Measurements from ENCODE around the gene CNTNAP5.

DNA sequence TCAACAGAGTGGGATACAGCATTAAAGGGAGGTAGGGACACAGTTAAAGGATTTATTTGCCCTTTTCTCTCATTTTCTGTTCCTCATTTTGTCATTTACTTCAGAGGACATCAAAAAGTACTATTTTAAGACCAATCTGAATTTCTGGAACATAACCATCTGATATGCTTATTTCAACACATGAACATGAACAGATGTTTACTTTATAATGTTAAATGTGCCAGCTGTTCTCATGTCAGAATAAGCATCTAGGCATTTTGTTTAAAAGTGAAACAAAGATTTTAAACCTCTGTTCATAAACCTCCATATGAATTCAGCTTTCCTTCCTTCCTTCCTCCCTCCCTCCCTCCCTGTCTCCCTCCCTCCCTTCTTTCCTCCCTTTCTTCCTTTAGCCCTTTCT, 677.7 kb downstream of the CNTNAP5 start:
- TF ChIP-seq, protein P1, sequence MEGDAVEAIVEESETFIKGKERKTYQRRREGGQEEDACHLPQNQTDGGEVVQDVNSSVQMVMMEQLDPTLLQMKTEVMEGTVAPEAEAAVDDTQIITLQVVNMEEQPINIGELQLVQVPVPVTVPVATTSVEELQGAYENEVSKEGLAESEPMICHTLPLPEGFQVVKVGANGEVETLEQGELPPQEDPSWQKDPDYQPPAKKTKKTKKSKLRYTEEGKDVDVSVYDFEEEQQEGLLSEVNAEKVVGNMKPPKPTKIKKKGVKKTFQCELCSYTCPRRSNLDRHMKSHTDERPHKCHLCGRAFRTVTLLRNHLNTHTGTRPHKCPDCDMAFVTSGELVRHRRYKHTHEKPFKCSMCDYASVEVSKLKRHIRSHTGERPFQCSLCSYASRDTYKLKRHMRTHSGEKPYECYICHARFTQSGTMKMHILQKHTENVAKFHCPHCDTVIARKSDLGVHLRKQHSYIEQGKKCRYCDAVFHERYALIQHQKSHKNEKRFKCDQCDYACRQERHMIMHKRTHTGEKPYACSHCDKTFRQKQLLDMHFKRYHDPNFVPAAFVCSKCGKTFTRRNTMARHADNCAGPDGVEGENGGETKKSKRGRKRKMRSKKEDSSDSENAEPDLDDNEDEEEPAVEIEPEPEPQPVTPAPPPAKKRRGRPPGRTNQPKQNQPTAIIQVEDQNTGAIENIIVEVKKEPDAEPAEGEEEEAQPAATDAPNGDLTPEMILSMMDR (IDR thresholded peaks at IDR 0.05), result no peak
- TF ChIP-seq SIN3A (IDR thresholded peaks at IDR 0.05; ENCODE audit: borderline replicate concordance, insufficient read depth, low read depth, low read length) (no peak), POLR2AphosphoS5 (IDR thresholded peaks at IDR 0.05; ENCODE audit: low read depth, low read length) (no peak), TCF7L2 (IDR thresholded peaks at IDR 0.05; ENCODE audit: low read depth, low read length) (no peak)
- TF ChIP-seq, protein P2, sequence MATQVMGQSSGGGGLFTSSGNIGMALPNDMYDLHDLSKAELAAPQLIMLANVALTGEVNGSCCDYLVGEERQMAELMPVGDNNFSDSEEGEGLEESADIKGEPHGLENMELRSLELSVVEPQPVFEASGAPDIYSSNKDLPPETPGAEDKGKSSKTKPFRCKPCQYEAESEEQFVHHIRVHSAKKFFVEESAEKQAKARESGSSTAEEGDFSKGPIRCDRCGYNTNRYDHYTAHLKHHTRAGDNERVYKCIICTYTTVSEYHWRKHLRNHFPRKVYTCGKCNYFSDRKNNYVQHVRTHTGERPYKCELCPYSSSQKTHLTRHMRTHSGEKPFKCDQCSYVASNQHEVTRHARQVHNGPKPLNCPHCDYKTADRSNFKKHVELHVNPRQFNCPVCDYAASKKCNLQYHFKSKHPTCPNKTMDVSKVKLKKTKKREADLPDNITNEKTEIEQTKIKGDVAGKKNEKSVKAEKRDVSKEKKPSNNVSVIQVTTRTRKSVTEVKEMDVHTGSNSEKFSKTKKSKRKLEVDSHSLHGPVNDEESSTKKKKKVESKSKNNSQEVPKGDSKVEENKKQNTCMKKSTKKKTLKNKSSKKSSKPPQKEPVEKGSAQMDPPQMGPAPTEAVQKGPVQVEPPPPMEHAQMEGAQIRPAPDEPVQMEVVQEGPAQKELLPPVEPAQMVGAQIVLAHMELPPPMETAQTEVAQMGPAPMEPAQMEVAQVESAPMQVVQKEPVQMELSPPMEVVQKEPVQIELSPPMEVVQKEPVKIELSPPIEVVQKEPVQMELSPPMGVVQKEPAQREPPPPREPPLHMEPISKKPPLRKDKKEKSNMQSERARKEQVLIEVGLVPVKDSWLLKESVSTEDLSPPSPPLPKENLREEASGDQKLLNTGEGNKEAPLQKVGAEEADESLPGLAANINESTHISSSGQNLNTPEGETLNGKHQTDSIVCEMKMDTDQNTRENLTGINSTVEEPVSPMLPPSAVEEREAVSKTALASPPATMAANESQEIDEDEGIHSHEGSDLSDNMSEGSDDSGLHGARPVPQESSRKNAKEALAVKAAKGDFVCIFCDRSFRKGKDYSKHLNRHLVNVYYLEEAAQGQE (IDR thresholded peaks at IDR 0.05; ENCODE audit: insufficient read depth in 1 of 2, low read depth in 2 of 2, low read length in 1 of 2), result no peak
